ENCODE results near the gene CLRN3. TPM values are rescaled to one million over a fixed set of nuclear protein-coding genes. Genes with fewer than 3 reads are reported as not detected.

CLRN3 gene
- total and polyA plus RNA-seq, 12 donors: 0.29 to 0.61 (median 0.39) TPM; not detected in 9

- Histone ChIP-seq H3K27ac (peak overlapping the region in 2 of 5 donors; percentile 91 to 93), H3K36me3 (replicated peaks in 1 of 2) (no peaks in the 10 kb centered on the region), H3K9me3 (replicated peaks in 1 of 3) (no peaks in the 10 kb centered on the region), H3K27me3 (no peaks in the 10 kb centered on the region), H3K4me3 (no peak overlapping the region), H3K4me1 (replicated peaks in 1 of 2) (peaks cover 32 to 61% of the 10 kb centered on the region in 2 donors)
- intact Hi-C loops (cut with DNase I): loop anchor here in 1 of 2 donors (10.0 kb wide), 1 partner anchor 64 kb away; no protein-coding TSS in a partner anchor
- TF ChIP-seq CTCF (IDR thresholded peaks at IDR 0.05): no peak
- TF ChIP-seq POLR2A (IDR thresholded peaks at IDR 0.05): no peak
- WGBS, 4 donors: 25 to 86% (median 66%) methylated on average over 2 of the region's 2 CpGs
- DNase-seq: peak in 3 of 7 donors; percentile 22 to 50 (median 27)
These were observed 17.7 kb upstream of the CLRN3 start for GRCh38 chr10:127910464-127910770.

GRCh38 chr10:127909716-127910463 lies 17.1 kb upstream of the CLRN3 start:
- DNase-seq: no peak
- no peak overlapping the region for H3K4me3 ChIP-seq
- H3K9me3 ChIP-seq (replicated peaks in 1 of 3): no peaks in the 10 kb centered on the region
- intact Hi-C loops (cut with DNase I): loop anchor here (5.0 to 10.0 kb wide), 2 partner anchors 65 to 157 kb away; no protein-coding TSS in a partner anchor
- no peaks in the 10 kb centered on the region for H3K36me3 ChIP-seq (replicated peaks in 1 of 2)
- peaks cover 32 to 55% of the 10 kb centered on the region in 2 donors for H3K4me1 ChIP-seq (replicated peaks in 1 of 2)
- no peak for TF ChIP-seq POLR2A (IDR thresholded peaks at IDR 0.05)
- no peak for TF ChIP-seq CTCF (IDR thresholded peaks at IDR 0.05)
- H3K27me3 ChIP-seq: no peaks in the 10 kb centered on the region
- 77 to 86% (median 82%) methylated on average over 5 to 7 of the region's 7 CpGs for WGBS, 4 donors
- H3K27ac ChIP-seq: peak overlapping the region in 3 of 5 donors; percentile 4 to 93 (median 91)

GRCh38 chr10:127908959-127909267 lies 16.2 kb upstream of the CLRN3 start:
- H3K36me3 ChIP-seq (replicated peaks in 1 of 2): no peaks in the 10 kb centered on the region
- no peaks in the 10 kb centered on the region for H3K9me3 ChIP-seq (replicated peaks in 1 of 3)
- no peak overlapping the region for H3K4me3 ChIP-seq
- 69 to 78% (median 72%) methylated on average over 8 of the region's 8 CpGs; no CpG with 5 or more reads in 1 of the 4 donors for whole genome bisulfite sequencing, 4 donors
- no peaks in the 10 kb centered on the region for H3K27me3 ChIP-seq
- H3K27ac ChIP-seq: peak overlapping the region; percentile 41 to 93 (median 91)
- H3K4me1 ChIP-seq (replicated peaks in 1 of 2): peaks cover 32 to 53% of the 10 kb centered on the region in 2 donors
- intact Hi-C loops (cut with DNase I): loop anchor here (5.0 kb wide), 1 partner anchor 158 kb away; no protein-coding TSS in a partner anchor
- TF ChIP-seq POLR2A (IDR thresholded peaks at IDR 0.05): no peak
- no peak for TF ChIP-seq CTCF (IDR thresholded peaks at IDR 0.05)
- no peak for DNase-seq

GRCh38 chr10:127908106-127908958 lies 15.6 kb upstream of the CLRN3 start:
- intact Hi-C loops (cut with DNase I): loop anchor here (5.0 kb wide), 1 partner anchor 159 kb away; no protein-coding TSS in a partner anchor
- H3K27me3 ChIP-seq: no peaks in the 10 kb centered on the region
- no peaks in the 10 kb centered on the region for H3K9me3 ChIP-seq (replicated peaks in 1 of 3)
- 30 to 42% (median 35%) methylated on average over 12 to 13 of the region's 13 CpGs for WGBS, 4 donors
- H3K4me1 ChIP-seq (replicated peaks in 1 of 2): peaks cover 32 to 50% of the 10 kb centered on the region in 2 donors
- peak; percentile 78 to 97 (median 93) for DNase-seq
- H3K27ac ChIP-seq: peak overlapping the region; percentile 60 to 93 (median 91)
- TF ChIP-seq CTCF (IDR thresholded peaks at IDR 0.05): no peak
- peak in 1 of 2 donors; percentile 56 for TF ChIP-seq POLR2A (IDR thresholded peaks at IDR 0.05)
- peak overlapping the region in 2 of 4 donors; percentile 55 to 90 for H3K4me3 ChIP-seq
- H3K36me3 ChIP-seq (replicated peaks in 1 of 2): no peaks in the 10 kb centered on the region
